ENCODE results near the gene COL6A3.

COL6A3 gene

DNA sequence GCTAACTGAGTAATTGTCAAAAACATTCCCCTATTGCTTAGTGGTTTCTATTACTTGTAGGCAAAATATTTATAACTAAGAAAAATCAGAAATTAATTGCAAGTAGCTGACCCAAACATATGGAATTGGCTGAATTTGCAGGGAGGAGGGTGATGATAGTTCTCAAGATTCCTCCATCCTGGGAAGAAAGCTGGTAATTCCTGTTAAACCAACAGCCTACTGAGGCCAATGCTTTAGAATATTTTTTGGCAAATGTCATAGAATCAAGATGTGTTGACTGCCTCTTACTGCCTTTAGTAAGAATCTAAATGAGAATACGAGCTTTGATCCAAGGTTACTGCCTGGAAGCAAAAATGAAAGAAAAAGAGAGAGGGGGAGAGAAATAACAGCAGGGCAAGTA lies 120.0 kb downstream of the COL6A3 start:
- no peaks in the 10 kb centered on the region for H4K20me1 ChIP-seq (ENCODE audit: insufficient read depth)
- H3K4me1 ChIP-seq (ENCODE audit: low read depth, poor library complexity, severe bottlenecking) = no peaks in the 10 kb centered on the region
- no peak overlapping the region for H3K9ac ChIP-seq
- H3K27ac ChIP-seq = no peak overlapping the region
- H3K36me3 ChIP-seq (ENCODE audit: insufficient read depth) = no peaks in the 10 kb centered on the region
- no peak overlapping the region for H2AFZ ChIP-seq (ENCODE audit: low read depth)
- TF ChIP-seq, protein P1, sequence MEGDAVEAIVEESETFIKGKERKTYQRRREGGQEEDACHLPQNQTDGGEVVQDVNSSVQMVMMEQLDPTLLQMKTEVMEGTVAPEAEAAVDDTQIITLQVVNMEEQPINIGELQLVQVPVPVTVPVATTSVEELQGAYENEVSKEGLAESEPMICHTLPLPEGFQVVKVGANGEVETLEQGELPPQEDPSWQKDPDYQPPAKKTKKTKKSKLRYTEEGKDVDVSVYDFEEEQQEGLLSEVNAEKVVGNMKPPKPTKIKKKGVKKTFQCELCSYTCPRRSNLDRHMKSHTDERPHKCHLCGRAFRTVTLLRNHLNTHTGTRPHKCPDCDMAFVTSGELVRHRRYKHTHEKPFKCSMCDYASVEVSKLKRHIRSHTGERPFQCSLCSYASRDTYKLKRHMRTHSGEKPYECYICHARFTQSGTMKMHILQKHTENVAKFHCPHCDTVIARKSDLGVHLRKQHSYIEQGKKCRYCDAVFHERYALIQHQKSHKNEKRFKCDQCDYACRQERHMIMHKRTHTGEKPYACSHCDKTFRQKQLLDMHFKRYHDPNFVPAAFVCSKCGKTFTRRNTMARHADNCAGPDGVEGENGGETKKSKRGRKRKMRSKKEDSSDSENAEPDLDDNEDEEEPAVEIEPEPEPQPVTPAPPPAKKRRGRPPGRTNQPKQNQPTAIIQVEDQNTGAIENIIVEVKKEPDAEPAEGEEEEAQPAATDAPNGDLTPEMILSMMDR (conservative IDR thresholded peaks at IDR 0.05; ENCODE audit: low read depth, low read length) = no peak
- H3K79me2 ChIP-seq (ENCODE audit: insufficient read depth, low read depth) = no peaks in the 10 kb centered on the region
- no peak overlapping the region for H3K4me2 ChIP-seq
- no peaks in the 10 kb centered on the region for H3K27me3 ChIP-seq (ENCODE audit: insufficient read depth, low read depth)
- H3K4me3 ChIP-seq (IDR thresholded peaks at IDR 0.05; ENCODE audit: insufficient read depth, low read depth, low read length) = no peak overlapping the region

DNA sequence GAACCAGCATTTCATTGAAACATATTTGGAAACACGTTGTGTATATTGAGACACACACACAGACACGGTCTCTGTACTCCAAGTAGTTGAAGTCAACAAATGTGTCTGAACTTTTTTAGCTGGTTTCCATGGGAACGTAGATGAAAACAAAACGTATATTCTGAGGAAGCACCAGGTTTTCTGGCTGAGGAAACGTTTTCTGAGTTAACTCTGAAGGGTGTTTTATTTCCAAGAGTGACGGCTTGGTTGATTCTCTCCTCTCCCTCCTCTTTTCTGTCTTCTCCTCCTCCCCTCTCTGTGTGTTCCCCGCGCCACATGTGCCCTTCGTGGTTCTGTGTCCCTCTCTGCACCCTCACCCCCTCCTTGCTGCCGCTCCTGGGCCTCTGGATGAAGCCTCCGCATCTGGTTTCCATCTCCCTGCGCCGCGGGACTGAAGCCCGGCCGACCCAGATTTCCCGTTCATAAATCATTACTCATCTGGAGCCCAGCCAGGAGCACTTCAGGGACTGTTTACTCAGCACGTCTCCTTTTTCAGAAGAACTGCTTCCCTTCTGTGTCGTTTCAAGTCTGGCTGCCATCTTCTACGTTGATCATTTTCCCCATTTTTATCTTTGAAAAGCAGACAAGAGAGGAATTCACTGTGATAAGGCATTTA lies 122.7 kb downstream of the COL6A3 start:
- no peaks in the 10 kb centered on the region for H3K79me2 ChIP-seq (ENCODE audit: insufficient read depth, low read depth)
- TF ChIP-seq, protein P1 (conservative IDR thresholded peaks at IDR 0.05; ENCODE audit: low read depth, low read length) = no peak
- no peak overlapping the region for H3K4me3 ChIP-seq (IDR thresholded peaks at IDR 0.05; ENCODE audit: insufficient read depth, low read depth, low read length)
- H4K20me1 ChIP-seq (ENCODE audit: insufficient read depth) = no peaks in the 10 kb centered on the region
- H3K27me3 ChIP-seq (ENCODE audit: insufficient read depth, low read depth) = no peaks in the 10 kb centered on the region
- no peak overlapping the region for H2AFZ ChIP-seq (ENCODE audit: low read depth)
- H3K27ac ChIP-seq = no peak overlapping the region
- no peak overlapping the region for H3K9ac ChIP-seq
- H3K4me2 ChIP-seq = no peak overlapping the region
- H3K4me1 ChIP-seq (ENCODE audit: low read depth, poor library complexity, severe bottlenecking) = no peaks in the 10 kb centered on the region
- no peaks in the 10 kb centered on the region for H3K36me3 ChIP-seq (ENCODE audit: insufficient read depth)

DNA sequence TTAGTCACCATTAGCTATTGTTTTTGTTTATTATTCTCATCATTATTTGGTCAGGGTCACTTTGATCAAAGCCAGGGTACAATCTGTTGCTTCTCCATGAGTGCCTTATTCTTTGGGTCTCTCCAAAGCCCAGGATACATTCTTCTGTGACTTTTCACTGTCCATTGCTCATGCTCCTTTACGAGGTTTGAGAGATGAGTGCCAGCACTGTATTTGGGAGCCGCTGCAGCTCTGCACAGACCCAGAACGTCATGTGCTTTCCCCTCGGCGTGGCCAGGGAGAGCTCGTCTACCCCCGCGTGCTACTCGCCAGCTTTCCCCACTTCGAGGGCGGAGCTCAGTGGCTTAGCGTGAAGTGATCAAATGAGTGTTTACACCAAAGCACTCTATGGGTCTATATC lies 123.7 kb downstream of the COL6A3 start:
- no peak overlapping the region for H2AFZ ChIP-seq (ENCODE audit: low read depth)
- H3K4me3 ChIP-seq (IDR thresholded peaks at IDR 0.05; ENCODE audit: insufficient read depth, low read depth, low read length) = no peak overlapping the region
- no peaks in the 10 kb centered on the region for H3K4me1 ChIP-seq (ENCODE audit: low read depth, poor library complexity, severe bottlenecking)
- TF ChIP-seq, protein P1 (conservative IDR thresholded peaks at IDR 0.05; ENCODE audit: low read depth, low read length) = no peak
- H3K9ac ChIP-seq = no peak overlapping the region
- no peaks in the 10 kb centered on the region for H4K20me1 ChIP-seq (ENCODE audit: insufficient read depth)
- no peak overlapping the region for H3K27ac ChIP-seq
- H3K27me3 ChIP-seq (ENCODE audit: insufficient read depth, low read depth) = no peaks in the 10 kb centered on the region
- H3K4me2 ChIP-seq = no peak overlapping the region
- no peaks in the 10 kb centered on the region for H3K79me2 ChIP-seq (ENCODE audit: insufficient read depth, low read depth)
- no peaks in the 10 kb centered on the region for H3K36me3 ChIP-seq (ENCODE audit: insufficient read depth)

DNA sequence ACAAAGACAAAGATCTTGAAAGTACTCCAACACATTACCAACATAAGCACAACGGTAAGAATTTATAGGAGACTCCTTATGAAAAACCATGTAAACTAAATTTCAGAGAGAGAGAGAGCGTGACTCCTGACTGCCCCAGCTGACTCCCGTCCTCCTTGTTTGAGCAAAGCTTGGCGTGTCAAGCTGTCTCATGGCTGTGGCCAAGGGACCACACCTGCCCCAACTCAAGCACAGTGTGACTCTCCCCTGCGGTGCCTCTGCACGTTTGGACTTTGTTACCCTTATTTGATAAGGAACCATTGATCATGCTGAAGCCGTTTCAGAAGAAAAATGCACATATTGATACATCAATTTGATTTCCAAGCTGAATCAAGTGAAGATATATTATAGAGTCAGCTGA lies 124.8 kb downstream of the COL6A3 start:
- Histone ChIP-seq H3K36me3 (ENCODE audit: insufficient read depth) (no peaks in the 10 kb centered on the region), H3K4me3 (IDR thresholded peaks at IDR 0.05; ENCODE audit: insufficient read depth, low read depth, low read length) (no peak overlapping the region), H4K20me1 (ENCODE audit: insufficient read depth) (no peaks in the 10 kb centered on the region), H3K79me2 (ENCODE audit: insufficient read depth, low read depth) (no peaks in the 10 kb centered on the region), H3K9ac (no peak overlapping the region), H3K4me1 (ENCODE audit: low read depth, poor library complexity, severe bottlenecking) (no peaks in the 10 kb centered on the region), H2AFZ (ENCODE audit: low read depth) (no peak overlapping the region), H3K27me3 (ENCODE audit: insufficient read depth, low read depth) (no peaks in the 10 kb centered on the region), H3K4me2 (no peak overlapping the region), H3K27ac (no peak overlapping the region)
- TF ChIP-seq, protein P1 (conservative IDR thresholded peaks at IDR 0.05; ENCODE audit: low read depth, low read length) = no peak

All from KMS-11 (cell line).